OCI-LY7 (cell line): ENCODE results near the gene MPC1. TPM values are rescaled to one million over a fixed set of nuclear protein-coding genes. Genes with fewer than 3 reads are reported as not detected.

ENCODE experiments used
- BruUV-seq: library from RNA; stranded (reverse); fragments of 400-500 nt; replicated peaks from 2 replicates; lab custom pipeline; 2021; lab: Mats Ljungman, UMichigan
- CTCF ChIA-PET: fragments of 300-600 bp; sonication (Branson Sonifier 250); formaldehyde crosslinking; loops from one replicate; lab custom pipeline; 2022; ENCODE audit warnings: antibody characterized with exemption; ENCODE audit not compliant: unreplicated experiment; lab: Charles Lee
- POLR2A ChIA-PET: fragments of 300-600 bp; sonication (Branson Sonifier 250); formaldehyde crosslinking; loops from one replicate; lab custom pipeline; 2022; ENCODE audit warnings: antibody characterized with exemption; lab: Charles Lee
- DNase-seq: peaks from one replicate; pipeline ENCODE4 v3.0.0-alpha.2; 2015; ENCODE audit warnings: low spot score
- H2AFZ ChIP-seq: fragments of 200-600 bp; sonication (generic), shearing (Covaris generic); 2 replicates; pipeline ENCODE4 v1.6.1; 2014; ENCODE audit warnings: mild to moderate bottlenecking, antibody characterized with exemption, low read length, moderate library complexity
- H3K27ac ChIP-seq: fragments of 200-600 bp; sonication (generic); 2 replicates; pipeline ENCODE4 v1.5.1; 2014; ENCODE audit warnings: mixed run types, low read depth, mild to moderate bottlenecking, moderate library complexity, low read length, inconsistent platforms; ENCODE audit not compliant: poor library complexity, severe bottlenecking
- H3K36me3 ChIP-seq: fragments of 200-600 bp; sonication (generic); 2 replicates; pipeline ENCODE4 v1.6.1; 2014; ENCODE audit warnings: mild to moderate bottlenecking, antibody characterized with exemption, low read length, moderate library complexity, mixed read lengths; ENCODE audit not compliant: insufficient read depth
- H3K4me1 ChIP-seq: fragments of 200-600 bp; sonication (generic); 2 replicates; pipeline ENCODE4 v1.5.1; 2014; ENCODE audit warnings: mild to moderate bottlenecking, low read length; ENCODE audit not compliant: insufficient read depth, poor library complexity, severe bottlenecking
- H3K4me2 ChIP-seq: fragments of 200-600 bp; sonication (generic); 2 replicates; pipeline ENCODE4 v1.6.1; 2014; ENCODE audit warnings: mild to moderate bottlenecking, low read length
- H3K4me3 ChIP-seq: fragments of 200-600 bp; sonication (generic); 2 replicates; pipeline ENCODE4 v1.5.1; 2014; ENCODE audit warnings: mild to moderate bottlenecking, low read depth, low read length; ENCODE audit not compliant: poor library complexity, severe bottlenecking
- H3K79me2 ChIP-seq: fragments of 200-600 bp; sonication (generic); 2 replicates; pipeline ENCODE4 v1.6.1; 2016; ENCODE audit warnings: low read depth, mild to moderate bottlenecking, low read length, moderate library complexity, mixed read lengths; ENCODE audit not compliant: insufficient read depth
- H3K9me2 ChIP-seq: fragments of 200-600 bp; sonication (generic); 2 replicates; pipeline ENCODE4 v1.6.1; 2016; ENCODE audit warnings: mild to moderate bottlenecking, low read length, mixed read lengths; ENCODE audit not compliant: insufficient read depth
- H3K9me3 ChIP-seq: fragments of 200-600 bp; sonication (generic); 2 replicates; pipeline ENCODE4 v1.6.1; 2014; ENCODE audit warnings: mild to moderate bottlenecking, mixed run types, low read length, mixed read lengths
- H4K20me1 ChIP-seq: fragments of 200-600 bp; sonication (generic); 2 replicates; pipeline ENCODE4 v1.6.1; 2014; ENCODE audit warnings: mild to moderate bottlenecking, antibody characterized with exemption, low read length, moderate library complexity, mixed read lengths; ENCODE audit not compliant: insufficient read depth
- CTCF ChIP-seq: fragments of 200-600 bp; sonication (generic); conservative IDR thresholded peaks from 2 replicates; pipeline ENCODE4 v1.5.1; 2014; ENCODE audit warnings: mild to moderate bottlenecking, antibody characterized with exemption, low read length, moderate library complexity, mixed read lengths
- EZH2phosphoT487 ChIP-seq: fragments of 200-600 bp; sonication (generic); IDR thresholded peaks from 2 replicates; pipeline ENCODE4 v1.6.1; 2018; ENCODE audit warnings: low read depth, borderline replicate concordance, mild to moderate bottlenecking, mixed run types, antibody characterized with exemption, low read length, moderate library complexity, mixed read lengths
- intact Hi-C: fragments of 100-400 bp; cut with micrococcal nuclease; formaldehyde crosslinking; loops from one replicate; pipeline ENCODE4 v1.10.0; 2022; ENCODE audit not compliant: unreplicated experiment
- total RNA-seq, 2 experiments: library from RNA; depleted of rRNA in 1 of 2; stranded (reverse); fragments of >200 nt in 1 of 2; shearing (Covaris generic) in 1 of 2; gene quantifications; 2 replicates each; pipeline ENCODE4 v1.2.3, GENCODE V29; 2014 to 2022

The MPC1 gene
- total RNA-seq, 2 experiments from 2014 or later, result 36.1 to 38.1 TPM

- CTCF ChIA-PET, result no interaction called here
- intact Hi-C loops, result no loop called here
- H2AFZ ChIP-seq, result no peak overlapping the region
- H3K4me1 ChIP-seq, result no peaks in the 10 kb centered on the region
- no peak overlapping the region for H3K4me2 ChIP-seq
- DNase-seq, result no peak
- no peaks in the 10 kb centered on the region for H3K9me2 ChIP-seq
- no TSS peak for BruUV-seq
- no peaks in the 10 kb centered on the region for H4K20me1 ChIP-seq
- POLR2A ChIA-PET, result no interaction called here
- no peak for TF ChIP-seq CTCF
- TF ChIP-seq EZH2phosphoT487, result no peak
- no peaks in the 10 kb centered on the region for H3K9me3 ChIP-seq
- peaks cover 33% of the 10 kb centered on the region for H3K36me3 ChIP-seq
- no peaks in the 10 kb centered on the region for H3K79me2 ChIP-seq
- no peak overlapping the region for H3K27ac ChIP-seq
- H3K4me3 ChIP-seq, result no peak overlapping the region
Measured at GRCh38 chr6:166318649-166319600, 63.8 kb downstream of the MPC1 start.

- Histone ChIP-seq H3K4me1 (no peaks in the 10 kb centered on the region), H2AFZ (no peak overlapping the region), H3K27ac (no peak overlapping the region), H3K36me3 (peaks cover 27% of the 10 kb centered on the region), H3K9me3 (no peaks in the 10 kb centered on the region), H3K9me2 (no peaks in the 10 kb centered on the region), H3K4me2 (no peak overlapping the region), H3K79me2 (no peaks in the 10 kb centered on the region), H3K4me3 (no peak overlapping the region), H4K20me1 (no peaks in the 10 kb centered on the region)
- no TSS peak for BruUV-seq
- intact Hi-C loops, result no loop called here
- no peak for TF ChIP-seq CTCF
- no peak for TF ChIP-seq EZH2phosphoT487
- ChIA-PET POLR2A (no interaction called here), CTCF (no interaction called here)
- DNase-seq, result no peak
Measured at GRCh38 chr6:166318227-166318626, 64.5 kb downstream of the MPC1 start.
